CD4-positive, alpha-beta T cell (primary cell): ENCODE results near the gene ZNF214. TPM values are rescaled to one million over a fixed set of nuclear protein-coding genes. Genes with fewer than 3 reads are reported as not detected.

ENCODE experiments used
- ATAC-seq: fragments of 200-7000 bp; cut with Tn5 transposase; one replicate; pipeline ENCODE4 v1.10.0; 2022; ENCODE audit warnings: mild to moderate bottlenecking; ENCODE audit not compliant: poor library complexity
- CTCF ChIA-PET: fragments of 350-600 bp; sonication (Branson Sonifier 250); formaldehyde crosslinking; loops from one replicate; lab custom pipeline; 2021; ENCODE audit warnings: antibody characterized with exemption, inconsistent platforms; lab: Charles Lee
- POLR2A ChIA-PET: fragments of 350-600 bp; sonication (Branson Sonifier 250); formaldehyde crosslinking; loops from one replicate; lab custom pipeline; 2021; ENCODE audit warnings: antibody characterized with exemption, inconsistent platforms; lab: Charles Lee
- DNase-seq, 14 experiments: peaks; one replicate each; pipeline ENCODE4 v3.0.0-alpha.2; 2013 to 2020; ENCODE audit warnings: mixed read lengths in 2 of 14
- H3K27ac ChIP-seq, 2 donors: one replicate each; pipeline versions ENCODE4 v1.5.1 to v1.7.0; 2013; ENCODE audit warnings: low read length in 2 of 2, low read depth in 1 of 2, mild to moderate bottlenecking in 1 of 2
- H3K27me3 ChIP-seq, 2 experiments: 1 replicate in 1 of 2; 2 replicates in 1 of 2; pipeline versions ENCODE4 v1.6.1 to v1.7.0; 2013; ENCODE audit warnings: low read length in 2 of 2, control low read depth in 1 of 2, mild to moderate bottlenecking in 1 of 2, moderate library complexity in 1 of 2; ENCODE audit not compliant: insufficient read depth in 2 of 2, control insufficient read depth in 1 of 2
- H3K36me3 ChIP-seq: one replicate; pipeline ENCODE4 v1.6.1; 2013; ENCODE audit warnings: low read length, control low read depth; ENCODE audit not compliant: insufficient read depth
- H3K4me1 ChIP-seq: one replicate; pipeline ENCODE4 v1.6.1; 2013; ENCODE audit warnings: low read length, control low read depth; ENCODE audit not compliant: insufficient read depth
- H3K4me3 ChIP-seq: one replicate; pipeline ENCODE4 v1.5.1; 2013; ENCODE audit warnings: mild to moderate bottlenecking, low read length, moderate library complexity
- H3K9me3 ChIP-seq, 2 experiments: 1 replicate in 1 of 2; 2 replicates in 1 of 2; pipeline versions ENCODE4 v1.6.1 to v1.7.0; 2013; ENCODE audit warnings: low read length in 2 of 2, mild to moderate bottlenecking in 2 of 2, control low read depth in 1 of 2, moderate library complexity in 1 of 2; ENCODE audit not compliant: control insufficient read depth in 1 of 2, insufficient read depth in 1 of 2
- H3K27ac Mint-ChIP-seq: one replicate; pipeline ENCODE4 v1.8.0; 2020; ENCODE audit warnings: mixed read lengths
- H3K27me3 Mint-ChIP-seq: one replicate; pipeline ENCODE4 v1.8.0; 2021; ENCODE audit warnings: mixed read lengths
- H3K36me3 Mint-ChIP-seq: one replicate; pipeline ENCODE4 v1.8.0; 2021; ENCODE audit warnings: low read depth, mixed read lengths
- H3K4me1 Mint-ChIP-seq: one replicate; pipeline ENCODE4 v1.8.0; 2021; ENCODE audit warnings: low read depth, mixed read lengths
- H3K4me3 Mint-ChIP-seq: one replicate; pipeline ENCODE4 v1.8.0; 2020; ENCODE audit warnings: mild to moderate bottlenecking, mixed read lengths
- H3K9me3 Mint-ChIP-seq: one replicate; pipeline ENCODE4 v1.8.0; 2020; ENCODE audit warnings: mixed read lengths
- CTCF ChIP-seq: fragments of 200-600 bp; IDR thresholded peaks from one replicate; pipeline ENCODE4 v1.8.0; 2022; ENCODE audit warnings: antibody characterized with exemption, mild to moderate bottlenecking
- intact Hi-C, 2 experiments: fragments of 100-400 bp; cut with DNase I in 1 of 2; cut with micrococcal nuclease in 1 of 2; formaldehyde crosslinking; loops; one replicate each; pipeline versions ENCODE4 v1.15.1 to v1.9.0; 2023 to 2025; cut with DNase I, micrococcal nuclease
- total RNA-seq, 174 experiments: library from RNA in 2 of 174; stranded (reverse) in 2 of 174; gene quantifications; one replicate each; pipeline ENCODE4 v1.2.3 and lab custom pipeline; 2021 to 2026

The ZNF214 gene
- total RNA-seq, 2 experiments from 2014 or later, result not detected

GRCh38 chr11:7031471-7031871 lies 11.3 kb upstream of the ZNF214 start:
- POLR2A ChIA-PET, result no interaction called here
- CTCF ChIA-PET, result no interaction called here
- Mint-ChIP-seq H3K4me3 (no peak overlapping the region), H3K9me3 (no peaks in the 10 kb centered on the region), H3K27me3 (peaks cover 4% of the 10 kb centered on the region), H3K27ac (no peak overlapping the region), H3K36me3 (no peaks in the 10 kb centered on the region), H3K4me1 (no peaks in the 10 kb centered on the region)
- Histone ChIP-seq H3K4me1 (no peaks in the 10 kb centered on the region), H3K36me3 (no peaks in the 10 kb centered on the region), H3K9me3 (no peaks in the 10 kb centered on the region), H3K27ac (no peak overlapping the region), H3K4me3 (no peak overlapping the region), H3K27me3 (no peaks in the 10 kb centered on the region)
- DNase-seq, result no peak
- intact Hi-C loops, result no loop called here
- no peak for ATAC-seq
- TF ChIP-seq CTCF, result no peak

GRCh38 chr11:7030836-7031235 lies 10.7 kb upstream of the ZNF214 start:
- no peaks in the 10 kb centered on the region for H3K9me3 ChIP-seq
- peaks cover 4% of the 10 kb centered on the region for H3K27me3 Mint-ChIP-seq
- no peaks in the 10 kb centered on the region for H3K36me3 Mint-ChIP-seq
- no peak for TF ChIP-seq CTCF
- H3K4me3 ChIP-seq, result no peak overlapping the region
- no peaks in the 10 kb centered on the region for H3K27me3 ChIP-seq
- H3K4me1 ChIP-seq, result no peaks in the 10 kb centered on the region
- no peak for ATAC-seq
- no peak for DNase-seq
- H3K36me3 ChIP-seq, result no peaks in the 10 kb centered on the region
- ChIA-PET CTCF (no interaction called here), POLR2A (no interaction called here)
- H3K27ac ChIP-seq, result no peak overlapping the region
- H3K4me3 Mint-ChIP-seq, result no peak overlapping the region
- no peaks in the 10 kb centered on the region for H3K9me3 Mint-ChIP-seq
- intact Hi-C loops, result no loop called here
- H3K4me1 Mint-ChIP-seq, result no peaks in the 10 kb centered on the region
- no peak overlapping the region for H3K27ac Mint-ChIP-seq

- H3K27ac ChIP-seq, result no peak overlapping the region
- Mint-ChIP-seq H3K27me3 (peaks cover 5% of the 10 kb centered on the region), H3K9me3 (no peaks in the 10 kb centered on the region), H3K27ac (no peak overlapping the region), H3K4me1 (no peaks in the 10 kb centered on the region), H3K36me3 (no peaks in the 10 kb centered on the region), H3K4me3 (no peak overlapping the region)
- no peaks in the 10 kb centered on the region for H3K36me3 ChIP-seq
- intact Hi-C loops, result no loop called here
- H3K9me3 ChIP-seq, result no peaks in the 10 kb centered on the region
- no peak overlapping the region for H3K4me3 ChIP-seq
- no peak for TF ChIP-seq CTCF
- ATAC-seq, result no peak
- ChIA-PET CTCF (no interaction called here), POLR2A (no interaction called here)
- H3K27me3 ChIP-seq, result peaks cover 0 to 2% of the 10 kb centered on the region in 2 experiments
- DNase-seq, result no peak
- H3K4me1 ChIP-seq, result no peaks in the 10 kb centered on the region
Measured at GRCh38 chr11:7028141-7028540, 8.0 kb upstream of the ZNF214 start.
